Adrenal gland (tissue), 12 donors: ENCODE measurements around the gene FUT4. TPM values are rescaled to one million over a fixed set of nuclear protein-coding genes. Genes with fewer than 3 reads are reported as not detected.
"Not testable (repeated sequence)": the region's sequence is repeated elsewhere in the genome, so short reads cannot be mapped to it uniquely, and the experiment has no call there.

Experiments used
- DNase-seq, 7 donors: peaks; one replicate each; pipeline ENCODE4 v3.0.0-alpha.2; 2019 to 2020
- H3K27ac ChIP-seq, 5 donors: fragments of 200-600 bp; sonication (generic) in 4 of 5; 1 replicate in 3 of 5; 2 replicates in 2 of 5; pipeline versions ENCODE4 v1.5.1 to v1.8.0; 2016 to 2020; ENCODE audit warnings: mild to moderate bottlenecking in 1 of 5
- H3K27me3 ChIP-seq: fragments of 200-600 bp; 2 replicates; pipeline ENCODE4 v1.8.0; 2021
- H3K36me3 ChIP-seq, 2 donors: fragments of 200-600 bp; replicated peaks in 1 of 2; 1 replicate in 1 of 2; 2 replicates in 1 of 2; pipeline versions ENCODE4 v1.5.1 to v1.8.0; 2018 to 2022
- H3K4me1 ChIP-seq, 2 donors: fragments of 200-600 bp; replicated peaks in 1 of 2; 1 replicate in 1 of 2; 2 replicates in 1 of 2; pipeline versions ENCODE4 v1.5.1 to v1.8.0; 2018 to 2021
- H3K4me3 ChIP-seq, 4 donors: fragments of 200-600 bp; sonication (generic) in 3 of 4; one replicate each; pipeline ENCODE4 v1.5.1; 2016 to 2018
- H3K9me3 ChIP-seq, 3 donors: fragments of 200-600 bp; sonication (generic) in 1 of 3; replicated peaks in 1 of 3; 1 replicate in 2 of 3; 2 replicates in 1 of 3; pipeline versions ENCODE4 v1.5.1 to v1.8.0; 2016 to 2021
- POLR2A ChIP-seq, 2 donors: fragments of 450-650 bp; IDR thresholded peaks; one replicate each; pipeline ENCODE4 v1.6.1; 2017; ENCODE audit warnings: antibody characterized with exemption in 2 of 2, mild to moderate bottlenecking in 2 of 2, moderate library complexity in 1 of 2
- WGBS, 4 donors: extraction: QIAGEN DNeasy Blood & Tissue Kit in 2 of 4; methylation state at CpG; one replicate each; pipeline versions ENCODE4 v1.1.5 to v1.1.7; 2013 to 2017; 5-methylcytosine and 5-hydroxymethylcytosine counted together
- intact Hi-C, 2 donors: fragments of 100-400 bp; cut with DNase I; formaldehyde crosslinking; loops; one replicate each; pipeline versions ENCODE4 v1.14.1 to v1.15.0; 2022 to 2023
- polyA plus RNA-seq, 3 donors: library from polyadenylated mRNA; stranded (reverse); fragments of 200-250 nt in 2 of 3; fragments of 350-450 nt in 1 of 3; fragmentation: Illumina TruSeq in 1 of 3; extraction: RNeasy Lipid Tissue Mini Kit (QIAGEN cat#74804) in 1 of 3; gene quantifications; one replicate each; pipeline ENCODE4 v1.2.3, GENCODE V29; 2013 to 2014
- total RNA-seq, 9 donors: library from RNA; depleted of rRNA in 4 of 9; stranded (reverse); fragments of >200 nt in 4 of 9; fragments of 120-200 nt in 1 of 9; fragmentation: NEBNext Ultra II Directional in 1 of 9; extraction: Animal tissue kit (Norgen Biotek cat#: 25700) in 1 of 9; gene quantifications; one replicate each; pipeline versions ENCODE4 v1.1.0 to v1.2.4, GENCODE V29; 2013 to 2023
- TF ChIP-seq, protein P1 (sequence below), 6 experiments: fragments of 450-650 bp in 4 of 6; fragments of 200-600 bp in 2 of 6; sonication (generic) in 1 of 6; IDR thresholded peaks; 1 replicate in 5 of 6; 2 replicates in 1 of 6; pipeline versions ENCODE4 v1.5.1 to v1.8.0; 2016 to 2021; ENCODE audit warnings: antibody characterized with exemption in 6 of 6, mild to moderate bottlenecking in 2 of 6, moderate library complexity in 1 of 6
- donor health status: healthy with polysubstance abuse.
- donor health status: Bipolar disorder and iron deficiency.
- donor health status: DM: yes; HTN: yes; CAD: no.
- donor health status: DM: no; HTN: no; CAD: no.
- donor health status: DM: no; HTN: no; CAD: no.
- donor health status: DM: yes; HTN: yes; CAD: no.

Gene FUT4
- total and polyA plus RNA-seq, 12 donors: 0.61 to 5.8 (median 3.4) TPM

DNA sequence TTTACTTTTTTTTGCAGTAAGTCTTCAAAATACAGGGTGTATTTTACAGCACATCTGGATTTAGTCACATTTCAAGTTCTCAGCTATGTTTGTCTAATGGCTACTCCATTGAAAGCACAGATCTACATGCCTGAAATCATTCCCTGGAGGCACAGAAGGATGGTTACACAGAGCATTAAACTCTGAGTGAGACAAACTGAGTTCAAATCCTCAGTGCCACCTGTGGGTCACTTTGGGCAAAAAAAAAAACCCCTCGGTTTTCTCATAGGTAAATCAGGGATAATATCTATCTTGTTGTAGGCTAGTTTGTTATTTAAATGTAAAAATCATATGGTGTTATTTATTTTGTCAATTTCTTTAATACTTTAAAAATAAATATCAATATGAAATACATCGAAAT lies 42.2 kb upstream of the FUT4 start:
- peaks cover 0 to 34% of the 10 kb centered on the region in 2 donors for H3K36me3 ChIP-seq
- no peaks in the 10 kb centered on the region for H3K27me3 ChIP-seq
- TF ChIP-seq, protein P1, sequence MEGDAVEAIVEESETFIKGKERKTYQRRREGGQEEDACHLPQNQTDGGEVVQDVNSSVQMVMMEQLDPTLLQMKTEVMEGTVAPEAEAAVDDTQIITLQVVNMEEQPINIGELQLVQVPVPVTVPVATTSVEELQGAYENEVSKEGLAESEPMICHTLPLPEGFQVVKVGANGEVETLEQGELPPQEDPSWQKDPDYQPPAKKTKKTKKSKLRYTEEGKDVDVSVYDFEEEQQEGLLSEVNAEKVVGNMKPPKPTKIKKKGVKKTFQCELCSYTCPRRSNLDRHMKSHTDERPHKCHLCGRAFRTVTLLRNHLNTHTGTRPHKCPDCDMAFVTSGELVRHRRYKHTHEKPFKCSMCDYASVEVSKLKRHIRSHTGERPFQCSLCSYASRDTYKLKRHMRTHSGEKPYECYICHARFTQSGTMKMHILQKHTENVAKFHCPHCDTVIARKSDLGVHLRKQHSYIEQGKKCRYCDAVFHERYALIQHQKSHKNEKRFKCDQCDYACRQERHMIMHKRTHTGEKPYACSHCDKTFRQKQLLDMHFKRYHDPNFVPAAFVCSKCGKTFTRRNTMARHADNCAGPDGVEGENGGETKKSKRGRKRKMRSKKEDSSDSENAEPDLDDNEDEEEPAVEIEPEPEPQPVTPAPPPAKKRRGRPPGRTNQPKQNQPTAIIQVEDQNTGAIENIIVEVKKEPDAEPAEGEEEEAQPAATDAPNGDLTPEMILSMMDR (IDR thresholded peaks at IDR 0.05): no peak
- no peak for TF ChIP-seq POLR2A (IDR thresholded peaks at IDR 0.05)

DNA sequence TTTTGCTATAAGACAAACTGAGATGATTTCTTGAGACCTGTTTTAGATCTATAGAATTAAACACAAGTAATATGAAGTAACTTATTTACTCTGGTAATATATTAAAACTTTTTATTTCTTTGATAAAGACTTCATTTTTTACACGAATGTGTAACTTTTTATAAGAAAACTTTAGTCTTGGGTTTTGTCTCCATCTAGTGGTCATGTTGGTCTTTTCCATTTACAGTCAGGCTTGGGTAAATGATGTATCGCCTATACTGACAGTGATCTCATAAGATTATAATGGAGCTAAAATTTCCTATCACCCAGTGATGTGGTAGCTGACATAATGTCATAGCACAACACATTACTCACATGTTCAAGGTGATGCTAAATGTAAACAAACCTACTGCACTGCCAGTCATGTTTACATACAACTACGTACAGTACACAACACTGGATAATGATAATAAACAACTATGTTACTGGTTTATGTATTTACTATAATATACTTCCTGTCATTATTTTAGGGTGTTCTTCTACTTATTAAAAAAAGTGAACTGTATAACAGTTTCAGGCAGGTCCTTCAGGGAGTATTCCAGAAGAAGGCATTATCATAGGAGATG lies 38.9 kb upstream of the FUT4 start:
- H3K36me3 ChIP-seq: peaks cover 0 to 5% of the 10 kb centered on the region in 2 donors
- H3K27me3 ChIP-seq: no peaks in the 10 kb centered on the region
- no peak for DNase-seq
- no peak overlapping the region for H3K4me3 ChIP-seq
- no peaks in the 10 kb centered on the region for H3K4me1 ChIP-seq
- intact Hi-C loops: loop anchor here in 1 of 2 donors (10.0 kb wide), 3 partner anchors 330 to 610 kb away; no protein-coding TSS in a partner anchor
- WGBS, 4 donors: 2 to 20% (median 11%) methylated on average over 3 of the region's 3 CpGs
- H3K27ac ChIP-seq: no peak overlapping the region
- TF ChIP-seq, protein P1 (IDR thresholded peaks at IDR 0.05): peak; percentile 54 to 80 (median 58)
- TF ChIP-seq POLR2A (IDR thresholded peaks at IDR 0.05): no peak
- H3K9me3 ChIP-seq: no peaks in the 10 kb centered on the region

More for the DNA sequence above, 42.2 kb upstream of the FUT4 start:
- DNase-seq: no peak
- Histone ChIP-seq H3K4me1 (no peaks in the 10 kb centered on the region), H3K9me3 (no peaks in the 10 kb centered on the region), H3K4me3 (no peak overlapping the region), H3K27ac (no peak overlapping the region)
- 71 to 78% (median 75%) methylated on average over 2 of the region's 2 CpGs for WGBS, 4 donors
- intact Hi-C loops: loop anchor here in 1 of 2 donors (10.0 kb wide), 3 partner anchors 327 to 607 kb away; no protein-coding TSS in a partner anchor

DNA sequence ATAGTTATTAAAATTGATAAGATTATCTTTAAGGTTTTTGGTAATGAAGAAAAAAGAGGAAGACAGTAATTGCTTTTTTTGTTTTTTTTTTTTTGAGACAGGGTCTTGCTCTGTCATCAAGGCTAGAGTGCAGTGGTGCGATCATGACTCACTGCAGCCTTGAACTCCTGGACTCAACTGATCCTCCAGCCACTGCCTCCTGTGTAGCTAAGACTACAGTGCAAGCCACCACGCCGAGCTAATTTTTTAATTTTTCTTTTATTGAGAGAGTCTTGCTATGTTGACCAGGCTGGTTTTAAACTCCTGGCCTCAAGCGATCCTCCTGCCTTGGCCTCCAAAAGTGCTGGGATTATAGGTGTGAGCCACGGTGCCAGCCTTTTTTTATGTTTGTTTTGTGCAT lies 37.2 kb upstream of the FUT4 start:
- intact Hi-C loops: loop anchor here in 1 of 2 donors (10.0 kb wide), 3 partner anchors 332 to 612 kb away; no protein-coding TSS in a partner anchor
- 60 to 74% (median 69%) methylated on average over 5 of the region's 5 CpGs for WGBS, 4 donors
- not testable (repeated sequence) for H3K4me1 ChIP-seq

DNA sequence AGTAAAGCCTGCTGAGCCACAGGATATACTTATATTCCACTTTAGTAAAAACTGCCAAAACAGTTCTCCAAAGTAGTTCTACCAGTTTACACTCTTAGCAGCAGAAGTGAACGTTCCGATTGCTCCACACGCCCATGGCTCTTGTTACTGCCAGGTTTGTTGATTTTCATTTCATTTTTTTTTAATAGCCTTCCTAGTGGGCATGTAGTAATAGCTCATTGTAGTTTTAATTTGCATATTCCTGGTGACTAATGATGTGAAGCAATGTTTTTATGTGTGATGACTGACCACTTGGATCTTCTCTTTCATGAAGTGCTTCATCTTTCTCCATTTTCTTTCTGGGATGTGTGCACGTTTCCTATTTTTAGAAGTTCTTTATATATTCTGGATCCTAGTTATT lies 36.2 kb upstream of the FUT4 start:
- H3K27ac ChIP-seq: no peak overlapping the region
- DNase-seq: no peak
- TF ChIP-seq, protein P1 (IDR thresholded peaks at IDR 0.05): no peak
- TF ChIP-seq POLR2A (IDR thresholded peaks at IDR 0.05): no peak
- intact Hi-C loops: loop anchor here in 1 of 2 donors (10.0 kb wide), 3 partner anchors 333 to 613 kb away; no protein-coding TSS in a partner anchor
- H3K9me3 ChIP-seq: no peaks in the 10 kb centered on the region
- no peaks in the 10 kb centered on the region for H3K27me3 ChIP-seq
- WGBS, 4 donors: 64 to 82% (median 69%) methylated on average over 4 of the region's 4 CpGs
- H3K36me3 ChIP-seq: no peaks in the 10 kb centered on the region
- H3K4me1 ChIP-seq: peaks cover 8% of the 10 kb centered on the region in 2 donors
- H3K4me3 ChIP-seq: no peak overlapping the region

More for the DNA sequence above, 37.2 kb upstream of the FUT4 start:
- H3K27me3 ChIP-seq, H3K9me3 ChIP-seq, H3K27ac ChIP-seq, H3K36me3 ChIP-seq, H3K4me3 ChIP-seq: not testable (repeated sequence)
- peak in 3 of 7 donors; percentile 11 to 34 (median 33) for DNase-seq
